HFFc6 (cell line): ENCODE measurements around the gene KCND3. TPM values are rescaled to one million over a fixed set of nuclear protein-coding genes. Genes with fewer than 3 reads are reported as not detected.

ENCODE experiments used
- DNase-seq: peaks from one replicate; pipeline ENCODE4 v3.0.0-alpha.2; 2018
- H3K27ac Mint-ChIP-seq: 2 replicates; pipeline ENCODE4 v1.8.0; 2020; ENCODE audit warnings: mild to moderate bottlenecking, mixed read lengths
- H3K27me3 Mint-ChIP-seq: 2 replicates; pipeline ENCODE4 v1.8.0; 2021; ENCODE audit warnings: mild to moderate bottlenecking, moderate library complexity, mixed read lengths; ENCODE audit not compliant: insufficient read depth
- H3K36me3 Mint-ChIP-seq: 2 replicates; pipeline ENCODE4 v1.8.0; 2021; ENCODE audit warnings: low read depth, mixed read lengths
- H3K4me1 Mint-ChIP-seq: 2 replicates; pipeline ENCODE4 v1.8.0; 2020; ENCODE audit warnings: low read depth, mixed read lengths
- H3K4me3 Mint-ChIP-seq: 2 replicates; pipeline ENCODE4 v1.8.0; 2020; ENCODE audit warnings: mild to moderate bottlenecking, moderate library complexity, mixed read lengths
- H3K9me3 Mint-ChIP-seq: 2 replicates; pipeline ENCODE4 v1.8.0; 2020; ENCODE audit warnings: mild to moderate bottlenecking, mixed read lengths
- total RNA-seq, 6 experiments: library from RNA; stranded (reverse); fragmentation: NEBNext Ultra II Directional; extraction: Animal tissue kit (Norgen Biotek cat#: 25700); gene quantifications; 2 replicates in 1 of 6; 3 replicates in 5 of 6; pipeline ENCODE4 v1.2.3, GENCODE V29; 2021
- TF ChIP-seq, protein P1 (sequence below): fragments of 200-600 bp; sonication (generic); IDR thresholded peaks from 2 replicates; pipeline ENCODE4 v1.5.0; 2021; ENCODE audit warnings: antibody characterized with exemption, mild to moderate bottlenecking

Gene KCND3
- total RNA-seq, 6 experiments from 2014 or later = 0.09 to 0.47 (median 0.12) TPM

DNA sequence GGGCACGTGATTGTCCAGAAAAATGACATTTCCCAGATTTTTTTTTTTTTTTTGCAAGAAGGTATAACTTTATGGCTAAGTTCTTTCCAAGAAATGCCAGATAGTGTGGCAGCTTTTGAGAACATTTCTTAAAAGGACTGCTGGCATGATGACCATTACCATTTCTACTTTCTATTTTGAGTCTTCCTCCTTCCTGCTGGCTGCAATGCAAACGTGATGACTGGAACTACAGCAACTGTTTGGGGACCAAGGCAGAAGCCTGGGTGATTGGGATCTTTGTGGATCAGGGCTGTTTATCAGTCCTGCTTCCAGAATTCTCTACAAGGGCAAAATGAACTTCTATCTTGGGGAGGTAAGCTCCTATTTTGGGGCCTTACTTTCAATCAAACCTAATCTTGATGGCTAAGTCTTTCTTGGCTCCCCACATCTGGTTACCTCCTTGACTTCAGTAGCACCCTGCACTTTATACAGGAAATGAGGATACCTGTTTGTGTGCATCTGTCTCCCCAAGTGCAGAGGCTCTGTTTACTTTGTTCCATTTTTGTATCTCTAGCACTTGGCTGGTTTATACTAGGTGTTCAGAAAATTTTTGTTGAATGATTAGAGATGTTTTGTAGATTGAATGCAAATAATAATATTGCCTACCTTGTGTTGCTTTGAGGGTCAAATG is 237.4 kb downstream of the KCND3 start:
- DNase-seq = no peak
- Mint-ChIP-seq H3K4me3 (no peak overlapping the region), H3K27ac (no peak overlapping the region), H3K36me3 (peaks cover 7% of the 10 kb centered on the region), H3K4me1 (peaks cover 25% of the 10 kb centered on the region), H3K9me3 (no peaks in the 10 kb centered on the region), H3K27me3 (no peaks in the 10 kb centered on the region; the same call in 1 of the 2 replicates)
- TF ChIP-seq, protein P1, sequence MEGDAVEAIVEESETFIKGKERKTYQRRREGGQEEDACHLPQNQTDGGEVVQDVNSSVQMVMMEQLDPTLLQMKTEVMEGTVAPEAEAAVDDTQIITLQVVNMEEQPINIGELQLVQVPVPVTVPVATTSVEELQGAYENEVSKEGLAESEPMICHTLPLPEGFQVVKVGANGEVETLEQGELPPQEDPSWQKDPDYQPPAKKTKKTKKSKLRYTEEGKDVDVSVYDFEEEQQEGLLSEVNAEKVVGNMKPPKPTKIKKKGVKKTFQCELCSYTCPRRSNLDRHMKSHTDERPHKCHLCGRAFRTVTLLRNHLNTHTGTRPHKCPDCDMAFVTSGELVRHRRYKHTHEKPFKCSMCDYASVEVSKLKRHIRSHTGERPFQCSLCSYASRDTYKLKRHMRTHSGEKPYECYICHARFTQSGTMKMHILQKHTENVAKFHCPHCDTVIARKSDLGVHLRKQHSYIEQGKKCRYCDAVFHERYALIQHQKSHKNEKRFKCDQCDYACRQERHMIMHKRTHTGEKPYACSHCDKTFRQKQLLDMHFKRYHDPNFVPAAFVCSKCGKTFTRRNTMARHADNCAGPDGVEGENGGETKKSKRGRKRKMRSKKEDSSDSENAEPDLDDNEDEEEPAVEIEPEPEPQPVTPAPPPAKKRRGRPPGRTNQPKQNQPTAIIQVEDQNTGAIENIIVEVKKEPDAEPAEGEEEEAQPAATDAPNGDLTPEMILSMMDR = no peak

DNA sequence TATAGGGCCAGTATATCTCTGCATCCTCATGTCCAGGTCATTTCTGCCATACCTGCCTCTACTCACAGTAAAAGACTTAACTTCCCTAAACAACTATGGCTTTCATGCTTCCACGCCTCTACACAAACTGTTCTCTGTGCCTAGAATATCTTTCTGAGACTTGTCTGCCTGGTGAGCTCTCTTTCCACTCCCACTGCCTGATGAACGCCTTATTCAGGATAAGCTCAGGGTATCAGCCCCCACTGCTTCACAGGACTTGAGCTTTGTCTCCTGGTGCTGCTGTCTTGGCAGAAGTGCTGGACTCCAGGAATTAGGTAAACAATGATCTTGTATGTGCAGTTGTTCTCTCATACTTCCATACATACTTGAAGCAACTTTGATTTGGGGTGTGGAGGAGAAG is 238.6 kb downstream of the KCND3 start:
- Mint-ChIP-seq H3K36me3 (no peaks in the 10 kb centered on the region; the same call in 1 of the 2 replicates), H3K27me3 (no peaks in the 10 kb centered on the region; the same call in 1 of the 2 replicates), H3K9me3 (no peaks in the 10 kb centered on the region), H3K4me1 (peaks cover 30% of the 10 kb centered on the region), H3K4me3 (no peak overlapping the region), H3K27ac (no peak overlapping the region)
- DNase-seq = no peak
- TF ChIP-seq, protein P1 = no peak

DNA sequence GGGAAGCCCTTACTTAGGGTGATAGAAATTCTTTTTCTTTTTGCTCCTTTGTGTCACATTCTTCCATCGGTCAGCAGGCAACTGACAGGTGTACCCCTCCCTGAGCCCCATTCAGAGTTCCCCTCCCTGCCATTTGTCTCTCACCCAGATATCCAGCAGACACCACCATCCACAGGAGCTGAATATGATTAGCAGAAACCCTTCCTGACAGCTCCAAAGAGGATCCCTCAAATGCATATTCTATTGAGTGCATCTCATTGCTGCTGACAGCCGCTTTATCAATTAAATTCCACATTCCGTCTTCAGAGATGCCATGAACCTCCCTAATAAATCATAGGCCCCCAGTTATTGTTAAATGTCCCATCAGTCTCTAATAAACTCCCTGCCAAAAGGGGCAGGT is 239.8 kb downstream of the KCND3 start:
- peaks cover 27% of the 10 kb centered on the region for H3K4me1 Mint-ChIP-seq
- DNase-seq = no peak
- TF ChIP-seq, protein P1 = no peak
- H3K27ac Mint-ChIP-seq = no peak overlapping the region
- H3K4me3 Mint-ChIP-seq = no peak overlapping the region
- no peaks in the 10 kb centered on the region; the same call in 1 of the 2 replicates for H3K36me3 Mint-ChIP-seq
- H3K27me3 Mint-ChIP-seq = no peaks in the 10 kb centered on the region; the same call in 1 of the 2 replicates
- H3K9me3 Mint-ChIP-seq = no peaks in the 10 kb centered on the region

DNA sequence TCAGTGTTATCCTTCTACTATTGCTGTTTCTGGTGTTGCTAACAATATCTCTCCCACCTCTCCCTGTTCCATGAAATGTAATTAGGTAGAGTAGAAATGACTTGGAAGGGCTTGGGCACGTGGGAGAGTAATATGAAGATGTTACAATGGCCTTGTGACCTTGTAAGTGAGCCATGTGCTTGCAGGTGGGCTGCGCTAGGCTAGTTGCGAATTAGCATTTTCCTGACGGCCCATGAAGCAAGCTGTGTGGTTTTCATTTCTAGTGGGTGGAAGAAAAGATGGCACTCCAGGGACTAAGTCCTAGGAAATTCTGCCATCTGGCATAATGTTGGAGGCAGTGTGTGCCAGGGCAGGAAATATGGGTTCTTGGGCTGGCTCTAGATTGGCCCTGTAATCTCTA is 241.5 kb downstream of the KCND3 start:
- H3K27ac Mint-ChIP-seq = no peak overlapping the region
- no peaks in the 10 kb centered on the region; the same call in 1 of the 2 replicates for H3K27me3 Mint-ChIP-seq
- H3K36me3 Mint-ChIP-seq = no peaks in the 10 kb centered on the region
- TF ChIP-seq, protein P1 = no peak
- peaks cover 32% of the 10 kb centered on the region for H3K4me1 Mint-ChIP-seq
- no peak overlapping the region for H3K4me3 Mint-ChIP-seq
- DNase-seq = no peak
- H3K9me3 Mint-ChIP-seq = no peaks in the 10 kb centered on the region

DNA sequence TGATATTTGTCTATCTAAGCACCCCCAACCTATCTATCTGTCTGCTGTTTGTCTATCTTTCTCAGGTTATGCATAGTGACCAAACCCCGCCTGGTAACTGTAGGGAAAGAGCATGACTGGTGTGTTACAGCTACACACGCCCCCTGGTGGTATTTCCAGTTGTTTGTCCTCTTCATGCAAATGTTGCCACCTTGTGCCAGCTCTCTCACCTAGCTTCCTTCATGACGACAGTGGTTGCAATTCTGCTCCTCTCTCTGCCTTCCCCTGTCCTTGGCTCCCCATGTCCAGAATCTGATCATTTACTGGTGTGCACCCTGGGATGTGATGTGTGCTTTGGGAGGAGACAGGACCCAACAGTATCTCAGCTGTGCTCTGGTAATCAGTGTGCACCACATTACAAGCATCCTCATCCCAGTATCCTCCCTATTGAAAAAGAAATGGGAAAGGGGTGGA is 242.2 kb downstream of the KCND3 start:
- Mint-ChIP-seq H3K4me1 (peaks cover 38% of the 10 kb centered on the region), H3K27me3 (no peaks in the 10 kb centered on the region; the same call in 1 of the 2 replicates), H3K9me3 (no peaks in the 10 kb centered on the region), H3K27ac (no peak overlapping the region), H3K4me3 (no peak overlapping the region), H3K36me3 (no peaks in the 10 kb centered on the region)
- peak; percentile 73 for DNase-seq
- TF ChIP-seq, protein P1 = peak; percentile 86
